GM19351 (cell line): ENCODE data around the gene ATAD3A.
"Not testable (repeated sequence)": the region's sequence is repeated elsewhere in the genome, so short reads cannot be mapped to it uniquely, and the experiment has no call there.

Source experiments
- ATAC-seq: cut with Tn5 transposase; IDR thresholded peaks from one replicate; pipeline ENCODE4 v1.9.1; 2021; ENCODE audit warnings: mild to moderate bottlenecking, moderate library complexity; ENCODE audit not compliant: unreplicated experiment

ATAD3A gene

GRCh38 chr1:1552263-1552639 is 40.3 kb downstream of the ATAD3A start:
- no peak for ATAC-seq

- no peak for ATAC-seq
These were observed 42.0 kb downstream of the ATAD3A start for GRCh38 chr1:1553821-1554494.

GRCh38 chr1:1554550-1554925 is 42.6 kb downstream of the ATAD3A start:
- ATAC-seq: no peak

GRCh38 chr1:1554926-1555915 is 43.3 kb downstream of the ATAD3A start:
- ATAC-seq: no peak

GRCh38 chr1:1556505-1556904 is 44.5 kb downstream of the ATAD3A start:
- ATAC-seq: no peak

- ATAC-seq: not testable (repeated sequence)
These were observed 45.0 kb downstream of the ATAD3A start for GRCh38 chr1:1556961-1557360.

- ATAC-seq: not testable (repeated sequence)
These were observed 45.7 kb downstream of the ATAD3A start for GRCh38 chr1:1557688-1558087.

GRCh38 chr1:1558591-1558990 is 46.6 kb downstream of the ATAD3A start:
- no peak for ATAC-seq

GRCh38 chr1:1559066-1559465 is 47.1 kb downstream of the ATAD3A start:
- no peak for ATAC-seq

- ATAC-seq: no peak
These were observed 48.2 kb downstream of the ATAD3A start for GRCh38 chr1:1560178-1560577.

- no peak for ATAC-seq
These were observed 50.0 kb downstream of the ATAD3A start for GRCh38 chr1:1561801-1562470.

- ATAC-seq: no peak
These were observed 50.7 kb downstream of the ATAD3A start for GRCh38 chr1:1562556-1563195.

- no peak for ATAC-seq
These were observed 51.7 kb downstream of the ATAD3A start for GRCh38 chr1:1563688-1564087.

- ATAC-seq: no peak
These were observed 52.3 kb downstream of the ATAD3A start for GRCh38 chr1:1564268-1564667.

- ATAC-seq: no peak
These were observed 53.4 kb downstream of the ATAD3A start for GRCh38 chr1:1565340-1565739.

GRCh38 chr1:1567152-1567875 is 55.4 kb downstream of the ATAD3A start:
- no peak for ATAC-seq

GRCh38 chr1:1567891-1568291 is 55.9 kb downstream of the ATAD3A start:
- no peak for ATAC-seq

- ATAC-seq: no peak
These were observed 57.4 kb downstream of the ATAD3A start for GRCh38 chr1:1569341-1569740.

GRCh38 chr1:1573843-1574720 is 62.1 kb downstream of the ATAD3A start:
- peak; percentile 65 for ATAC-seq
